ENCODE data around the gene PAX5. TPM values are rescaled to one million over a fixed set of nuclear protein-coding genes. Genes with fewer than 3 reads are reported as not detected.
"Not testable (repeated sequence)": the region's sequence is repeated elsewhere in the genome, so short reads cannot be mapped to it uniquely, and the experiment has no call there.

The PAX5 gene
- total and polyA plus RNA-seq, 2 of the 13 experiments (the other 11 are each of a cell fraction or from before 2014, with no cell fraction given), result not detected

DNA sequence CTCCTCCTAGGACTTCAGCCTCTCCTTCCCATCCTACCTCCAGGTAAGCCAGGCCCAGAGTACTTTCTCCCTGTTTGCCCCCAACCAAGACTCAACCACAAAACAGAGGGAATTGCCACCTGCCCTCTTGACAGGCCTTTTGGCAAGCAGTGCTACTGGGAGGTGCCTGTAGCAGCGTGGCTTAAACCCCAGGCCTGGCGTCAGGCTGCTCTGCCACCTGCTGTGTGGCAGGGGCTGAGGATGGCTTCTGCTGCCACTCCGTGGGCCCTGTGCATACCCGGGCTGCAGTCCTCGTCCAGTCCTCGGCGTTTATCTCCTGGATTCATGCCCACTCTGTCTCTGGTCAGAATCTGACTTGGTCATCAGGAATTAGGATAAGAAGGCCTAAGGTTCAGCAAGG is 163.1 kb downstream of the PAX5 start (continued):
- TF ChIP-seq, protein P1, sequence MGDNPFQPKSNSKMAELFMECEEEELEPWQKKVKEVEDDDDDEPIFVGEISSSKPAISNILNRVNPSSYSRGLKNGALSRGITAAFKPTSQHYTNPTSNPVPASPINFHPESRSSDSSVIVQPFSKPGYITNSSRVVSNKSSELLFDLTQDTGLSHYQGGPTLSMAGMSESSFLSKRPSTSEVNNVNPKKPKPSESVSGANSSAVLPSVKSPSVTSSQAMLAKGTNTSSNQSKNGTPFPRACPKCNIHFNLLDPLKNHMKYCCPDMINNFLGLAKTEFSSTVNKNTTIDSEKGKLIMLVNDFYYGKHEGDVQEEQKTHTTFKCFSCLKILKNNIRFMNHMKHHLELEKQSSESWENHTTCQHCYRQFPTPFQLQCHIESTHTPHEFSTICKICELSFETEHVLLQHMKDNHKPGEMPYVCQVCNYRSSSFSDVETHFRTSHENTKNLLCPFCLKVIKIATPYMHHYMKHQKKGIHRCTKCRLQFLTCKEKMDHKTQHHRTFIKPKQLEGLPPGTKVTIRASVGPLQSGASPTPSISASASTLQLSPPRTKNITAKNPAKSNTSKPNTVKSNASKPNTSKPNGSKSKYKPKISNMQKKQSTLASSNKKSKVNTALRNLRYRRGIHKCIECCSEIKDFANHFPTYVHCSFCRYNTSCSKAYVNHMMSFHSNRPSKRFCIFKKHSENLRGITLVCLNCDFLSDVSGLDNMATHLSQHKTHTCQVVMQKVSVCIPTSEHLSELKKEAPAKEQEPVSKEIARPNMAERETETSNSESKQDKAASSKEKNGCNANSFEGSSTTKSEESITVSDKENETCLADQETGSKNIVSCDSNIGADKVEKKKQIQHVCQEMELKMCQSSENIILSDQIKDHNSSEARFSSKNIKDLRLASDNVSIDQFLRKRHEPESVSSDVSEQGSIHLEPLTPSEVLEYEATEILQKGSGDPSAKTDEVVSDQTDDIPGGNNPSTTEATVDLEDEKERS (CRISPR knock-in tag; IDR thresholded peaks at IDR 0.05), result no peak
- TF ChIP-seq ZNF335 (CRISPR knock-in tag; IDR thresholded peaks at IDR 0.05) (no peak), MAF1 (CRISPR knock-in tag; IDR thresholded peaks at IDR 0.05; ENCODE audit: borderline replicate concordance) (no peak), ZSCAN9 (CRISPR knock-in tag; IDR thresholded peaks at IDR 0.05; ENCODE audit: borderline replicate concordance) (no peak), TCF7L2 (IDR thresholded peaks at IDR 0.05; ENCODE audit: low read depth, low read length) (no peak), NFE2 (CRISPR knock-in tag; IDR thresholded peaks at IDR 0.05) (no peak)
- TF ChIP-seq, protein P2, sequence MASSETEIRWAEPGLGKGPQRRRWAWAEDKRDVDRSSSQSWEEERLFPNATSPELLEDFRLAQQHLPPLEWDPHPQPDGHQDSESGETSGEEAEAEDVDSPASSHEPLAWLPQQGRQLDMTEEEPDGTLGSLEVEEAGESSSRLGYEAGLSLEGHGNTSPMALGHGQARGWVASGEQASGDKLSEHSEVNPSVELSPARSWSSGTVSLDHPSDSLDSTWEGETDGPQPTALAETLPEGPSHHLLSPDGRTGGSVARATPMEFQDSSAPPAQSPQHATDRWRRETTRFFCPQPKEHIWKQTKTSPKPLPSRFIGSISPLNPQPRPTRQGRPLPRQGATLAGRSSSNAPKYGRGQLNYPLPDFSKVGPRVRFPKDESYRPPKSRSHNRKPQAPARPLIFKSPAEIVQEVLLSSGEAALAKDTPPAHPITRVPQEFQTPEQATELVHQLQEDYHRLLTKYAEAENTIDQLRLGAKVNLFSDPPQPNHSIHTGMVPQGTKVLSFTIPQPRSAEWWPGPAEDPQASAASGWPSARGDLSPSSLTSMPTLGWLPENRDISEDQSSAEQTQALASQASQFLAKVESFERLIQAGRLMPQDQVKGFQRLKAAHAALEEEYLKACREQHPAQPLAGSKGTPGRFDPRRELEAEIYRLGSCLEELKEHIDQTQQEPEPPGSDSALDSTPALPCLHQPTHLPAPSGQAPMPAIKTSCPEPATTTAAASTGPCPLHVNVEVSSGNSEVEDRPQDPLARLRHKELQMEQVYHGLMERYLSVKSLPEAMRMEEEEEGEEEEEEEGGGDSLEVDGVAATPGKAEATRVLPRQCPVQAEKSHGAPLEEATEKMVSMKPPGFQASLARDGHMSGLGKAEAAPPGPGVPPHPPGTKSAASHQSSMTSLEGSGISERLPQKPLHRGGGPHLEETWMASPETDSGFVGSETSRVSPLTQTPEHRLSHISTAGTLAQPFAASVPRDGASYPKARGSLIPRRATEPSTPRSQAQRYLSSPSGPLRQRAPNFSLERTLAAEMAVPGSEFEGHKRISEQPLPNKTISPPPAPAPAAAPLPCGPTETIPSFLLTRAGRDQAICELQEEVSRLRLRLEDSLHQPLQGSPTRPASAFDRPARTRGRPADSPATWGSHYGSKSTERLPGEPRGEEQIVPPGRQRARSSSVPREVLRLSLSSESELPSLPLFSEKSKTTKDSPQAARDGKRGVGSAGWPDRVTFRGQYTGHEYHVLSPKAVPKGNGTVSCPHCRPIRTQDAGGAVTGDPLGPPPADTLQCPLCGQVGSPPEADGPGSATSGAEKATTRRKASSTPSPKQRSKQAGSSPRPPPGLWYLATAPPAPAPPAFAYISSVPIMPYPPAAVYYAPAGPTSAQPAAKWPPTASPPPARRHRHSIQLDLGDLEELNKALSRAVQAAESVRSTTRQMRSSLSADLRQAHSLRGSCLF (CRISPR knock-in tag; IDR thresholded peaks at IDR 0.05; ENCODE audit: borderline replicate concordance), result no peak
- TF ChIP-seq, protein P3, sequence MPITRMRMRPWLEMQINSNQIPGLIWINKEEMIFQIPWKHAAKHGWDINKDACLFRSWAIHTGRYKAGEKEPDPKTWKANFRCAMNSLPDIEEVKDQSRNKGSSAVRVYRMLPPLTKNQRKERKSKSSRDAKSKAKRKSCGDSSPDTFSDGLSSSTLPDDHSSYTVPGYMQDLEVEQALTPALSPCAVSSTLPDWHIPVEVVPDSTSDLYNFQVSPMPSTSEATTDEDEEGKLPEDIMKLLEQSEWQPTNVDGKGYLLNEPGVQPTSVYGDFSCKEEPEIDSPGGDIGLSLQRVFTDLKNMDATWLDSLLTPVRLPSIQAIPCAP (CRISPR knock-in tag; IDR thresholded peaks at IDR 0.05; ENCODE audit: low read depth), result no peak
- TF ChIP-seq, protein P4, sequence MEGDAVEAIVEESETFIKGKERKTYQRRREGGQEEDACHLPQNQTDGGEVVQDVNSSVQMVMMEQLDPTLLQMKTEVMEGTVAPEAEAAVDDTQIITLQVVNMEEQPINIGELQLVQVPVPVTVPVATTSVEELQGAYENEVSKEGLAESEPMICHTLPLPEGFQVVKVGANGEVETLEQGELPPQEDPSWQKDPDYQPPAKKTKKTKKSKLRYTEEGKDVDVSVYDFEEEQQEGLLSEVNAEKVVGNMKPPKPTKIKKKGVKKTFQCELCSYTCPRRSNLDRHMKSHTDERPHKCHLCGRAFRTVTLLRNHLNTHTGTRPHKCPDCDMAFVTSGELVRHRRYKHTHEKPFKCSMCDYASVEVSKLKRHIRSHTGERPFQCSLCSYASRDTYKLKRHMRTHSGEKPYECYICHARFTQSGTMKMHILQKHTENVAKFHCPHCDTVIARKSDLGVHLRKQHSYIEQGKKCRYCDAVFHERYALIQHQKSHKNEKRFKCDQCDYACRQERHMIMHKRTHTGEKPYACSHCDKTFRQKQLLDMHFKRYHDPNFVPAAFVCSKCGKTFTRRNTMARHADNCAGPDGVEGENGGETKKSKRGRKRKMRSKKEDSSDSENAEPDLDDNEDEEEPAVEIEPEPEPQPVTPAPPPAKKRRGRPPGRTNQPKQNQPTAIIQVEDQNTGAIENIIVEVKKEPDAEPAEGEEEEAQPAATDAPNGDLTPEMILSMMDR (CRISPR knock-in tag; IDR thresholded peaks at IDR 0.05), result peak; percentile 31

DNA sequence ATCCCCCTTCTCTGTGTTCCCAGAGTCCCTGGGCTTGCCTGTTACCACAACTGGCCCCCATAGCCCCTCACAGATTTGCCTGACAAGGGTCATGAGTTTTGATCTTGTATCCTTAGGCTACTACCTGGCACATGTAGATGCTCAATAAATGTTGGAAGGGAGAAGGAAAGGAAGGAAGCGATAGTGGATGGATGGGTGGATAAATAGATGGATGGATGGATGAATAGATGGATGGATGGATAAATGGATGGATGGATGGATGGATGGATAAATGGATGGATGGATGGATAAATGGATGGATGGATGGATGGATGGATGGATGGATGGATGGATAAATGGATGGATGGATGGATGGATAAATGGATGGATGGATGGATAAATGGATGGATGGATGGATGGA is 164.5 kb downstream of the PAX5 start:
- WGBS (ENCODE audit: low lambda C conversion rate), result 93% methylated on average over 1 of the region's 1 CpG
- BruUV-seq (replicated peaks); ATAC-seq; H3K4me3 ChIP-seq (replicated peaks in 1 of 3; ENCODE audit: insufficient read depth in 1 of 3, low read depth in 2 of 3, low read length in 3 of 3); DNase-seq (ENCODE audit: low spot score); CTCF ChIA-PET (ENCODE audit: low intra/inter-chr PET ratio, low total read pairs); H3K9me3 ChIP-seq (ENCODE audit: low read length); H3K36me3 ChIP-seq (replicated peaks in 1 of 2; ENCODE audit: control insufficient read depth in 1 of 2, insufficient read depth in 2 of 2, low read length in 2 of 2); POLR2A ChIA-PET; FAIRE-seq; H3K79me2 ChIP-seq (ENCODE audit: insufficient read depth, low read length); H3K27ac ChIP-seq (ENCODE audit: extremely low read length, insufficient read depth, low read length); H3K9ac ChIP-seq (ENCODE audit: insufficient read depth, low read depth, low read length); H2AFZ ChIP-seq (ENCODE audit: low read length); H3K4me2 ChIP-seq (ENCODE audit: low read depth, low read length); H4K20me1 ChIP-seq (ENCODE audit: insufficient read depth, low read length); in situ Hi-C loops (cut with HindIII; ENCODE audit: extremely low pct_ligation_motif_present, low pct_unique_long_range_greater_than_20kb): not testable (repeated sequence)
- peaks cover 2 to 36% of the 10 kb centered on the region in 2 experiments; a peak in 4 of 5 replicates for H3K27me3 ChIP-seq (ENCODE audit: control insufficient read depth in 1 of 2, insufficient read depth in 2 of 2, low read length in 2 of 2)
- intact Hi-C loops (cut with micrococcal nuclease; ENCODE audit: unreplicated experiment), result loop anchor here (5.0 kb wide), 3 partner anchors 103 to 548 kb away; no protein-coding TSS in a partner anchor
- H3K4me1 ChIP-seq (ENCODE audit: insufficient read depth, low read length), result peaks cover 69% of the 10 kb centered on the region

All from HepG2 (cell line).